ENCODE results near the gene GPC3. TPM values are rescaled to one million over a fixed set of nuclear protein-coding genes. Genes with fewer than 3 reads are reported as not detected.

The GPC3 gene
- total and polyA plus RNA-seq, 3 experiments from 2014 or later, result not detected

- Histone ChIP-seq H3K4me3 (ENCODE audit: low read length) (no peak overlapping the region), H3K9me3 (ENCODE audit: low read length) (no peaks in the 10 kb centered on the region), H3K27ac (ENCODE audit: low read depth, low read length) (no peak overlapping the region), H3K36me3 (ENCODE audit: insufficient read depth, low read length) (no peaks in the 10 kb centered on the region), H3K4me1 (ENCODE audit: insufficient read depth, low read length) (no peaks in the 10 kb centered on the region), H3K27me3 (ENCODE audit: insufficient read depth, low read length, poor library complexity, severe bottlenecking) (no peaks in the 10 kb centered on the region)
- H3K36me3 Mint-ChIP-seq, result no peaks in the 10 kb centered on the region
- H3K4me1 Mint-ChIP-seq, result no peaks in the 10 kb centered on the region
- H3K9me3 Mint-ChIP-seq, result no peaks in the 10 kb centered on the region
- no peak overlapping the region for H3K27ac Mint-ChIP-seq
- CTCF ChIA-PET, result no interaction called here
- H3K27me3 Mint-ChIP-seq, result peaks cover 0 to 6% of the 10 kb centered on the region in 2 donors
- DNase-seq, result no peak
- POLR2A ChIA-PET, result no interaction called here
- no peak overlapping the region for H3K4me3 Mint-ChIP-seq
Observed at GRCh38 chrX:133836561-133836960, 148.8 kb downstream of the GPC3 start.

DNA sequence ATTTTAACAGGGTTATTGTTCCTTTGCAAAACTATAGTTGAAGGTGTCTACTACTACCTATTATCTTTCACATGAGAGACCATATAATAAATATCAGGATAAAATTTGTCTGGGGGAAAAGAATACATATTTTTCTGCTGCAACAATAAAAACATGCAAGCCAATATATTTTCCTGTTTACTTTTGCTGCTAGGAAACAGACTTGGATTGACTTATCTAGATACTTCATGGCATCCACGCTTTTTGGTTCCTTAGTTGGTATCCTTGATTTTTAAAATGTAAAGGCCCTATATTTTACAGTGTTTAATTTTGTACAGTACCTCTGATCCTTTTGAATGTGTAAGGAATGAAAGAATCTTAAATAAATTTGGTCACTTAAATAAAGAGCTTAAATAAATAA, 150.6 kb downstream of the GPC3 start:
- H3K36me3 Mint-ChIP-seq, result no peaks in the 10 kb centered on the region
- H3K4me1 Mint-ChIP-seq, result no peaks in the 10 kb centered on the region
- Histone ChIP-seq H3K9me3 (ENCODE audit: low read length) (no peaks in the 10 kb centered on the region), H3K4me1 (ENCODE audit: insufficient read depth, low read length) (no peaks in the 10 kb centered on the region), H3K36me3 (ENCODE audit: insufficient read depth, low read length) (no peaks in the 10 kb centered on the region), H3K27ac (ENCODE audit: low read depth, low read length) (no peak overlapping the region), H3K4me3 (ENCODE audit: low read length) (no peak overlapping the region), H3K27me3 (ENCODE audit: insufficient read depth, low read length, poor library complexity, severe bottlenecking) (no peaks in the 10 kb centered on the region)
- CTCF ChIA-PET, result no interaction called here
- no peak overlapping the region for H3K27ac Mint-ChIP-seq
- no peak overlapping the region for H3K4me3 Mint-ChIP-seq
- POLR2A ChIA-PET, result no interaction called here
- DNase-seq, result no peak
- no peaks in the 10 kb centered on the region for H3K9me3 Mint-ChIP-seq
- H3K27me3 Mint-ChIP-seq, result peaks cover 0 to 6% of the 10 kb centered on the region in 2 donors

GRCh38 chrX:133819546-133819945, 165.8 kb downstream of the GPC3 start:
- Mint-ChIP-seq H3K4me1 (no peaks in the 10 kb centered on the region), H3K36me3 (no peaks in the 10 kb centered on the region), H3K27me3 (peaks cover 10 to 18% of the 10 kb centered on the region in 2 donors), H3K27ac (no peak overlapping the region), H3K9me3 (no peaks in the 10 kb centered on the region), H3K4me3 (no peak overlapping the region)
- POLR2A ChIA-PET, result no interaction called here
- Histone ChIP-seq H3K27ac (ENCODE audit: low read depth, low read length) (no peak overlapping the region), H3K4me3 (ENCODE audit: low read length) (no peak overlapping the region), H3K4me1 (ENCODE audit: insufficient read depth, low read length) (no peaks in the 10 kb centered on the region), H3K36me3 (ENCODE audit: insufficient read depth, low read length) (no peaks in the 10 kb centered on the region), H3K9me3 (ENCODE audit: low read length) (no peaks in the 10 kb centered on the region), H3K27me3 (ENCODE audit: insufficient read depth, low read length, poor library complexity, severe bottlenecking) (no peaks in the 10 kb centered on the region)
- no peak for DNase-seq
- CTCF ChIA-PET, result no interaction called here

- H3K4me1 ChIP-seq (ENCODE audit: insufficient read depth, low read length), result no peaks in the 10 kb centered on the region
- H3K4me3 ChIP-seq (ENCODE audit: low read length), result no peak overlapping the region
- CTCF ChIA-PET, result no interaction called here
- no peaks in the 10 kb centered on the region for H3K4me1 Mint-ChIP-seq
- no peaks in the 10 kb centered on the region for H3K9me3 Mint-ChIP-seq
- H3K27me3 ChIP-seq (ENCODE audit: insufficient read depth, low read length, poor library complexity, severe bottlenecking), result no peaks in the 10 kb centered on the region
- H3K27me3 Mint-ChIP-seq, result peaks cover 12 to 15% of the 10 kb centered on the region in 2 donors
- no peak overlapping the region for H3K27ac ChIP-seq (ENCODE audit: low read depth, low read length)
- H3K36me3 ChIP-seq (ENCODE audit: insufficient read depth, low read length), result no peaks in the 10 kb centered on the region
- no peaks in the 10 kb centered on the region for H3K9me3 ChIP-seq (ENCODE audit: low read length)
- no peak overlapping the region for H3K4me3 Mint-ChIP-seq
- DNase-seq, result no peak
- POLR2A ChIA-PET, result no interaction called here
- H3K36me3 Mint-ChIP-seq, result no peaks in the 10 kb centered on the region
- H3K27ac Mint-ChIP-seq, result no peak overlapping the region
Observed at GRCh38 chrX:133818019-133818418, 167.4 kb downstream of the GPC3 start.

- DNase-seq, result no peak
- H3K9me3 ChIP-seq (ENCODE audit: low read length), result no peaks in the 10 kb centered on the region
- Mint-ChIP-seq H3K9me3 (no peaks in the 10 kb centered on the region), H3K36me3 (no peaks in the 10 kb centered on the region), H3K27me3 (peaks cover 4 to 11% of the 10 kb centered on the region in 2 donors), H3K27ac (no peak overlapping the region), H3K4me1 (no peaks in the 10 kb centered on the region), H3K4me3 (no peak overlapping the region)
- ChIA-PET CTCF (no interaction called here), POLR2A (no interaction called here)
- no peak overlapping the region for H3K4me3 ChIP-seq (ENCODE audit: low read length)
- no peaks in the 10 kb centered on the region for H3K36me3 ChIP-seq (ENCODE audit: insufficient read depth, low read length)
- no peak overlapping the region for H3K27ac ChIP-seq (ENCODE audit: low read depth, low read length)
- H3K4me1 ChIP-seq (ENCODE audit: insufficient read depth, low read length), result no peaks in the 10 kb centered on the region
- no peaks in the 10 kb centered on the region for H3K27me3 ChIP-seq (ENCODE audit: insufficient read depth, low read length, poor library complexity, severe bottlenecking)
Observed at GRCh38 chrX:133815496-133815895, 169.9 kb downstream of the GPC3 start.

- H3K9me3 Mint-ChIP-seq, result no peaks in the 10 kb centered on the region
- Histone ChIP-seq H3K4me1 (ENCODE audit: insufficient read depth, low read length) (no peaks in the 10 kb centered on the region), H3K9me3 (ENCODE audit: low read length) (no peaks in the 10 kb centered on the region), H3K27ac (ENCODE audit: low read depth, low read length) (no peak overlapping the region), H3K4me3 (ENCODE audit: low read length) (no peak overlapping the region), H3K36me3 (ENCODE audit: insufficient read depth, low read length) (no peaks in the 10 kb centered on the region), H3K27me3 (ENCODE audit: insufficient read depth, low read length, poor library complexity, severe bottlenecking) (no peaks in the 10 kb centered on the region)
- no peak for DNase-seq
- no peaks in the 10 kb centered on the region for H3K36me3 Mint-ChIP-seq
- peaks cover 4 to 11% of the 10 kb centered on the region in 2 donors for H3K27me3 Mint-ChIP-seq
- no peak overlapping the region for H3K27ac Mint-ChIP-seq
- ChIA-PET POLR2A (no interaction called here), CTCF (no interaction called here)
- no peaks in the 10 kb centered on the region for H3K4me1 Mint-ChIP-seq
- H3K4me3 Mint-ChIP-seq, result no peak overlapping the region
Observed at GRCh38 chrX:133813971-133814370, 171.4 kb downstream of the GPC3 start.

- no peak overlapping the region for H3K4me3 ChIP-seq (ENCODE audit: low read length)
- Mint-ChIP-seq H3K4me3 (no peak overlapping the region), H3K4me1 (no peaks in the 10 kb centered on the region), H3K9me3 (no peaks in the 10 kb centered on the region), H3K27ac (no peak overlapping the region), H3K27me3 (peaks cover 4 to 17% of the 10 kb centered on the region in 2 donors), H3K36me3 (no peaks in the 10 kb centered on the region)
- H3K9me3 ChIP-seq (ENCODE audit: low read length), result no peaks in the 10 kb centered on the region
- CTCF ChIA-PET, result no interaction called here
- no peaks in the 10 kb centered on the region for H3K36me3 ChIP-seq (ENCODE audit: insufficient read depth, low read length)
- POLR2A ChIA-PET, result no interaction called here
- no peak for DNase-seq
- H3K27me3 ChIP-seq (ENCODE audit: insufficient read depth, low read length, poor library complexity, severe bottlenecking), result no peaks in the 10 kb centered on the region
- no peak overlapping the region for H3K27ac ChIP-seq (ENCODE audit: low read depth, low read length)
- H3K4me1 ChIP-seq (ENCODE audit: insufficient read depth, low read length), result no peaks in the 10 kb centered on the region
Observed at GRCh38 chrX:133812402-133812801, 173.0 kb downstream of the GPC3 start.

DNA sequence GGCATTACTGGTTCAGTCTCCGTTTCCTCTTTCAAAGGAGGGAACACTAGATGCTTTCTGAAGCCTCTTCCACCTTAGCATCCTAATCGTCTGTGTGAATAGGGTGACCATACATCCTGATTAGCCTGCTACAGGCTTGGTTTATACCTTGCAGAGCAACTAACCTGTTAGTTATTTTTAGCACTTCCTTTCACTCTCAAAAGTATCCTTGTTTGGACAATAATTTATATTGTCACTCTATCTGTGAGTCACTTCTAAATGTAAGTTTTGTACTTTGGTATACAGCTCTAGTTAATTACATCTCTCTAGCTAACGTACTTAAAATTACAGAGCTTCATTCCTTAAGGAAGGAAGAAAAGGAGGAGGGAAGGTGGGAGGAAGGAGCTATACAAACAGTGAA, 174.5 kb downstream of the GPC3 start:
- CTCF ChIA-PET, result no interaction called here
- no peaks in the 10 kb centered on the region for H3K36me3 ChIP-seq (ENCODE audit: insufficient read depth, low read length)
- H3K4me3 Mint-ChIP-seq, result no peak overlapping the region
- no peak overlapping the region for H3K4me3 ChIP-seq (ENCODE audit: low read length)
- no peaks in the 10 kb centered on the region for H3K9me3 Mint-ChIP-seq
- H3K4me1 Mint-ChIP-seq, result no peaks in the 10 kb centered on the region
- POLR2A ChIA-PET, result no interaction called here
- H3K27me3 Mint-ChIP-seq, result peaks cover 0 to 17% of the 10 kb centered on the region in 2 donors
- no peaks in the 10 kb centered on the region for H3K4me1 ChIP-seq (ENCODE audit: insufficient read depth, low read length)
- H3K27ac ChIP-seq (ENCODE audit: low read depth, low read length), result no peak overlapping the region
- H3K36me3 Mint-ChIP-seq, result no peaks in the 10 kb centered on the region
- H3K9me3 ChIP-seq (ENCODE audit: low read length), result no peaks in the 10 kb centered on the region
- no peaks in the 10 kb centered on the region for H3K27me3 ChIP-seq (ENCODE audit: insufficient read depth, low read length, poor library complexity, severe bottlenecking)
- no peak overlapping the region for H3K27ac Mint-ChIP-seq
- DNase-seq, result no peak

DNA sequence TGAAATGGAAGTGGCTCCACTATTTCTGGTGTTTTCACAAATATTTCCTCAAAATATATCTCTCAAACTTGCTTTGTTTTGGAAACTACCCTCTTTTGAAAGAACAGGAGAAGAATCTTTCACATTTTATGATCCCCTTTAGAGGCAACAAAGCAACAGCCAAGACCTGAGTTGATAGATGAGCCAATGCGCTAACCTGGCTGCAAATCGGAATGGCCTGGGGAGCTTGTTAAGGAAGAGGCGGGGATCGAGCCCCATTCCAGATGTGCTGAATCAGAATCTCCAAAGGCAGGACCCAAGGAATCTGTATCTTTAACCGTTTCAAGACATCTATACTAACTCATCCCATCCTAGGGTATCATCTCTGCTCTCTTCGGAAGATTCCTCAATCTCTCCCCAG, 181.3 kb downstream of the GPC3 start:
- Histone ChIP-seq H3K9me3 (ENCODE audit: low read length) (no peaks in the 10 kb centered on the region), H3K27ac (ENCODE audit: low read depth, low read length) (no peak overlapping the region), H3K4me3 (ENCODE audit: low read length) (no peak overlapping the region), H3K4me1 (ENCODE audit: insufficient read depth, low read length) (no peaks in the 10 kb centered on the region), H3K27me3 (ENCODE audit: insufficient read depth, low read length, poor library complexity, severe bottlenecking) (no peaks in the 10 kb centered on the region), H3K36me3 (ENCODE audit: insufficient read depth, low read length) (no peaks in the 10 kb centered on the region)
- CTCF ChIA-PET, result no interaction called here
- POLR2A ChIA-PET, result no interaction called here
- Mint-ChIP-seq H3K9me3 (no peaks in the 10 kb centered on the region), H3K4me1 (no peaks in the 10 kb centered on the region), H3K4me3 (no peak overlapping the region), H3K27ac (no peak overlapping the region), H3K27me3 (peaks cover 0 to 8% of the 10 kb centered on the region in 2 donors), H3K36me3 (no peaks in the 10 kb centered on the region)
- DNase-seq, result no peak
